AG09319 (cell line): Measurements from ENCODE around the gene NELL1.

ENCODE experiments used
- DNase-seq: peaks from one replicate; pipeline ENCODE4 v3.0.0-alpha.2; 2010; ENCODE audit warnings: low read depth; ENCODE audit errors: extremely low read depth
- CTCF ChIP-seq: IDR thresholded peaks from 2 replicates; pipeline ENCODE4 v1.5.1; 2011; ENCODE audit warnings: low read depth, mild to moderate bottlenecking, inconsistent platforms, low read length, moderate library complexity

NELL1 gene

GRCh38 chr11:21250196-21250595, 580.8 kb downstream of the NELL1 start:
- DNase-seq: no peak
- no peak for TF ChIP-seq CTCF

GRCh38 chr11:21254055-21254454, 584.7 kb downstream of the NELL1 start:
- no peak for DNase-seq
- TF ChIP-seq CTCF: no peak

GRCh38 chr11:21254790-21255189, 585.4 kb downstream of the NELL1 start:
- DNase-seq: no peak
- no peak for TF ChIP-seq CTCF

GRCh38 chr11:21257461-21257860, 588.1 kb downstream of the NELL1 start:
- TF ChIP-seq CTCF: no peak
- no peak for DNase-seq

- no peak for DNase-seq
- TF ChIP-seq CTCF: no peak
These were observed 589.0 kb downstream of the NELL1 start for GRCh38 chr11:21258414-21258813.

- TF ChIP-seq CTCF: no peak
- no peak for DNase-seq
These were observed 590.7 kb downstream of the NELL1 start for GRCh38 chr11:21260101-21260500.

- no peak for TF ChIP-seq CTCF
- DNase-seq: no peak
These were observed 593.6 kb downstream of the NELL1 start for GRCh38 chr11:21262992-21263391.

- DNase-seq: no peak
- no peak for TF ChIP-seq CTCF
These were observed 594.7 kb downstream of the NELL1 start for GRCh38 chr11:21264125-21264524.
